GM12874 (cell line): Measurements from ENCODE around the gene KCNAB2.

ENCODE experiments used
- CTCF ChIP-seq: IDR thresholded peaks from 2 replicates; pipeline ENCODE4 v1.5.1; 2011; ENCODE audit warnings: low read depth, mild to moderate bottlenecking, control low read depth, low read length, moderate library complexity; ENCODE audit not compliant: insufficient read depth

The KCNAB2 gene

GRCh38 chr1:6023346-6023745, 22.3 kb upstream of the KCNAB2 start:
- no peak for TF ChIP-seq CTCF

- no peak for TF ChIP-seq CTCF
Measured at GRCh38 chr1:6024376-6024775, 21.3 kb upstream of the KCNAB2 start.

GRCh38 chr1:6025269-6026094, 20.2 kb upstream of the KCNAB2 start:
- TF ChIP-seq CTCF, result no peak

GRCh38 chr1:6026095-6026809, 19.4 kb upstream of the KCNAB2 start:
- TF ChIP-seq CTCF, result no peak

GRCh38 chr1:6027591-6027990, 18.1 kb upstream of the KCNAB2 start:
- no peak for TF ChIP-seq CTCF

- TF ChIP-seq CTCF, result 0 out of 2 replicates have a peak, but pooled peaks have one; percentile 9
Measured at GRCh38 chr1:6028042-6028850, 17.4 kb upstream of the KCNAB2 start.

GRCh38 chr1:6029351-6029750, 16.3 kb upstream of the KCNAB2 start:
- TF ChIP-seq CTCF, result no peak
